Large intestine (tissue), 3 donors: Measurements from ENCODE around the gene CLEC2L. TPM values are rescaled to one million over a fixed set of nuclear protein-coding genes. Genes with fewer than 3 reads are reported as not detected.

Experiments used
- DNase-seq, 2 donors: peaks; one replicate each; pipeline versions ENCODE4 v3.0.0 to v3.0.0-alpha.2; 2013
- H3K27ac ChIP-seq: one replicate; pipeline ENCODE4 v1.5.1; 2013; ENCODE audit warnings: low read length
- H3K27me3 ChIP-seq: 2 replicates; pipeline ENCODE4 v1.6.1; 2013; ENCODE audit warnings: low read length; ENCODE audit not compliant: control insufficient read depth, insufficient read depth
- H3K36me3 ChIP-seq: 2 replicates; pipeline ENCODE4 v1.6.1; 2013; ENCODE audit warnings: low read length; ENCODE audit not compliant: control insufficient read depth, insufficient read depth
- H3K4me1 ChIP-seq: one replicate; pipeline ENCODE4 v1.6.1; 2013; ENCODE audit warnings: low read length; ENCODE audit not compliant: control insufficient read depth, insufficient read depth
- H3K4me3 ChIP-seq: one replicate; pipeline ENCODE4 v1.5.1; 2013; ENCODE audit warnings: low read length
- H3K9me3 ChIP-seq: one replicate; pipeline ENCODE4 v1.6.1; 2013; ENCODE audit warnings: mild to moderate bottlenecking, low read depth, low read length, moderate library complexity; ENCODE audit not compliant: control insufficient read depth
- WGBS: methylation state at CpG from one replicate; pipeline ENCODE4 v1.1.5; 2013; ENCODE audit warnings: low lambda C conversion rate; ENCODE audit not compliant: insufficient coverage; 5-methylcytosine and 5-hydroxymethylcytosine counted together
- polyA plus RNA-seq: library from polyadenylated mRNA; unstranded; fragments of 120-200 nt; gene quantifications from one replicate; pipeline ENCODE4 v1.2.1, GENCODE V29; 2013

Gene CLEC2L
- polyA plus RNA-seq, 1 donor: 1.5 TPM

DNA sequence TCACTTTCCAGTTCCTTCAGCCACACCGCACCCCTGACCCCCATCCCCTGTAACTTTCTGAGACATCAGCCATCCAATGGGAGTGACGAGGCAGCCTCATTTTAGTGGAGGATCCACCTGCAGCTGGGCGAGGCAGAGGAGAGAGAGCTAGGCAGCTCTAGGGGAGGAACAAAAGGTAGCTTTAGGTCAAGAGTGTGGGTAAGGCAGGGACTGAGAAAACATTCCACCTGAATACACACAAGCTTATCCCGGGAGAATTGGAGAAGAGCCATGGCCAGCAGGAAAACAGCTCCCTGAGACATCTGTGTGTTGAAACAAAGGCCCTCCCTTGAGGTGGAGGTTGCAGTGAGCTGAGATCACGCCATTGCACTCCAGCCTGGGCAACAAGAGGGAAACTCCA, 33.4 kb upstream of the CLEC2L start:
- Histone ChIP-seq H3K27ac (no peak overlapping the region), H3K4me1 (no peaks in the 10 kb centered on the region), H3K36me3 (no peaks in the 10 kb centered on the region), H3K4me3 (no peak overlapping the region), H3K9me3 (peaks cover 6% of the 10 kb centered on the region), H3K27me3 (peaks cover 33% of the 10 kb centered on the region)
- DNase-seq: no peak
- WGBS: no CpG with 5 or more reads among the region's 5 CpGs

DNA sequence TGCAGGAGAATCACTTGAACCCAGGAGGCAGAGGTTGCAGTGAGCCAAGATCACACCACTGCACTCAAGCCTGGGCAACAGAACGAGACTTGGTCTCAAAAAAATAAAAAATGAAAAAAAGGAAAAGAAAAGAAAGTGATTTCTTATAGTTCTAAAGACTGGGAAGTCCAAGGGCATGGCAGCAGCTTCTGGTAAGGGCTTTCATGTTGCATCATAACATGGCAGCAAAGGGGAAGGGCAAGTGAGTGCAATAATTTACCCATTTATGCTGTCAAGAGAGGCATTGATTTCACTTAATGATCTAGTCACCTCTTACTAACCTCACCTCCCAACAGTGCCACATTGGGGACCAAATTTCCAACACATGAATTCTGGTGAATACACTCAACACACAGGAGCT, 31.2 kb upstream of the CLEC2L start:
- Histone ChIP-seq H3K4me3 (no peak overlapping the region), H3K27me3 (peaks cover 27% of the 10 kb centered on the region), H3K36me3 (no peaks in the 10 kb centered on the region), H3K4me1 (no peaks in the 10 kb centered on the region), H3K27ac (no peak overlapping the region), H3K9me3 (peaks cover 6% of the 10 kb centered on the region)
- 100% methylated on average over 1 of the region's 1 CpG for WGBS
- DNase-seq: no peak

DNA sequence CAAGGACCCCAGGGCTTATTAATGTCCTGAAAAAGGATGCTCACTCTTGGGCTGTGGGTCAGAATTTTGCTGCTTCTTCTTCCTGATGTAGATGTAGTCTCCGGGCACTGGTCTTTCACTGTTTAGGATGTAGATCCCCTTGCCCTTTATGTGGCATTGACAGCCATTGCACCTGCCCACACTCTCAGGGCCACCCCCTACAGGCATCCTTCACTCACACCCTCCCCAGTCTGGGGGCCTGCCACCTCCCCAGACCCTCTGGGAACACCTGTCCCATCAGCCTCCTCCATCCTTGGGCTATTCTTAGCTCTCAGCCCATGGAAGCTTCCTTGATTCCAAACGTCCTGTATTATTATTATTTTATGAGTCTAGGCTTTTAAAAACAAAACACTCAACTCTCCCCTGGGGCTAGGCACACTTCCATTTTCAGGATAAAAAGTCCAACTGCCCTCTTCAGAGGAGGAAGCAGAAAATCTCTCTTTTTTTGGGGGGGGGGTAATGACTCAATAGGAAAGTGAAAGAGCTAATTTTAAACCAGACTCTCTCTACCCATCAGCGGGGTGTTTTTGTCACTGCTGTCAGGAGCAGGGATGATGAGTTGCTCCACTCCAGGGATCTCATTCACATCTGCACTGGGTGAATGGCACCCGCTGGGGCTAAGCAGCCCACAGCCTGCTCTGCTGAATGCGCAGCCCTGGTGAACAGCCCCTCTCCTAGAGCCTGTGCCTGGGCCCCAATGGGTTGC, 28.5 kb upstream of the CLEC2L start:
- no peak for DNase-seq
- Histone ChIP-seq H3K27me3 (peaks cover 20% of the 10 kb centered on the region), H3K27ac (no peak overlapping the region), H3K4me3 (no peak overlapping the region), H3K4me1 (no peaks in the 10 kb centered on the region), H3K9me3 (peaks cover 6% of the 10 kb centered on the region), H3K36me3 (no peaks in the 10 kb centered on the region)
- WGBS: 33% methylated on average over 1 of the region's 5 CpGs

- WGBS: no CpG with 5 or more reads among the region's 8 CpGs
- Histone ChIP-seq H3K4me3 (no peak overlapping the region), H3K36me3 (no peaks in the 10 kb centered on the region), H3K27me3 (peaks cover 18% of the 10 kb centered on the region), H3K27ac (no peak overlapping the region), H3K4me1 (no peaks in the 10 kb centered on the region), H3K9me3 (peaks cover 6% of the 10 kb centered on the region)
- no peak for DNase-seq
Measured at GRCh38 chr7:139495580-139496125, 27.8 kb upstream of the CLEC2L start.

- 80% methylated on average over 1 of the region's 10 CpGs for WGBS
- peaks cover 6% of the 10 kb centered on the region for H3K9me3 ChIP-seq
- H3K27me3 ChIP-seq: peaks cover 15% of the 10 kb centered on the region
- H3K36me3 ChIP-seq: no peaks in the 10 kb centered on the region
- no peak overlapping the region for H3K4me3 ChIP-seq
- H3K27ac ChIP-seq: no peak overlapping the region
- no peaks in the 10 kb centered on the region for H3K4me1 ChIP-seq
- DNase-seq: no peak
Measured at GRCh38 chr7:139496528-139496927, 27.0 kb upstream of the CLEC2L start.

- DNase-seq: no peak
Measured at GRCh38 chr7:139500770-139501138, 22.7 kb upstream of the CLEC2L start.

DNA sequence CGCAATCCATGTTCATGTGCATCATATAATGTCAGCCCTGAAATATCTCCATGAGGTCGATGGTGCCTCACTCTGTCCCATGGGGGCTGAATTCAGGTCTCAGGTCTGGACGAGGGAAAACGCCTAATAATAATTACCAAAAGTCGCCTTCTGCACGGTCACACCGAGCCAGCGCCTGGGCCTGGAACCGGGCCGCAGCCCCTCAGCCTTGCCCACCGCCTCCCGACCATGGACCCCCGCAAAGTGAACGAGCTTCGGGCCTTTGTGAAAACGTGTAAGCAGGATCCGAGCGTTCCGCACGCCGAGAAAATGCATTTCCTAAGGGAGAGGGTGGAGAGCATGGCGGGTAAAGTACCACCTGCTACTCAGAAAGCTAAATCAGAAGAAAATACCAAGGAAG, 21.3 kb upstream of the CLEC2L start:
- WGBS: 80% methylated on average over 1 of the region's 22 CpGs
- Histone ChIP-seq H3K27ac (no peak overlapping the region), H3K9me3 (no peaks in the 10 kb centered on the region), H3K36me3 (no peaks in the 10 kb centered on the region), H3K4me1 (no peaks in the 10 kb centered on the region), H3K27me3 (peaks cover 12% of the 10 kb centered on the region), H3K4me3 (no peak overlapping the region)
- DNase-seq: no peak

More at GRCh38 chr7:139500770-139501138, 22.7 kb upstream of the CLEC2L start:
- no peaks in the 10 kb centered on the region for H3K4me1 ChIP-seq
- 80% methylated on average over 1 of the region's 7 CpGs for WGBS
- no peak overlapping the region for H3K4me3 ChIP-seq
- H3K9me3 ChIP-seq: no peaks in the 10 kb centered on the region
- H3K27me3 ChIP-seq: peaks cover 12% of the 10 kb centered on the region
- H3K27ac ChIP-seq: no peak overlapping the region
- H3K36me3 ChIP-seq: no peaks in the 10 kb centered on the region

DNA sequence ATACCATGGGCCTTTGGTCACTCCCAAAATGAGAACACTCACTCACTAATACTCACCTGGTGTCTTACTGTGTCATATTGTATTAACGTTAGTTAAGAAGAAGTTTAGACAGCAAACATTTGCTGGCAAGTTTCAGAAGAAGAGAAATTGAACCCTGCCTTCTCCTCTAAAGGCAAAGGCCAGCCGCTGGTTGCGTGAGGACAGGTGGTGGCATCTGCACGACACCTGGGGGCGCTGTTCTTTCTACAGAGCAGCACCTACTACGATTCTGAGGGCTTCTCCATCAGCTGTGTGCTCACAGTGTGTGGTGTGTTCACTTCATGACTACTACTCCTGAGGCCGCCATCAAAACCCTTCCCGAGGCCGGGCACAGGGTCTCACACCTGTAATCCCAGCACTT, 17.9 kb upstream of the CLEC2L start:
- peaks cover 2% of the 10 kb centered on the region for H3K27me3 ChIP-seq
- no peaks in the 10 kb centered on the region for H3K9me3 ChIP-seq
- DNase-seq: no peak
- WGBS: no CpG with 5 or more reads among the region's 9 CpGs
- H3K4me1 ChIP-seq: no peaks in the 10 kb centered on the region
- H3K36me3 ChIP-seq: no peaks in the 10 kb centered on the region
- no peak overlapping the region for H3K4me3 ChIP-seq
- no peak overlapping the region for H3K27ac ChIP-seq

GRCh38 chr7:139509535-139509934, 13.9 kb upstream of the CLEC2L start:
- no peak for DNase-seq
- Histone ChIP-seq H3K9me3 (no peaks in the 10 kb centered on the region), H3K27me3 (no peaks in the 10 kb centered on the region), H3K27ac (no peak overlapping the region), H3K4me1 (no peaks in the 10 kb centered on the region), H3K4me3 (no peak overlapping the region), H3K36me3 (no peaks in the 10 kb centered on the region)
- WGBS: no CpG with 5 or more reads among the region's 2 CpGs

DNA sequence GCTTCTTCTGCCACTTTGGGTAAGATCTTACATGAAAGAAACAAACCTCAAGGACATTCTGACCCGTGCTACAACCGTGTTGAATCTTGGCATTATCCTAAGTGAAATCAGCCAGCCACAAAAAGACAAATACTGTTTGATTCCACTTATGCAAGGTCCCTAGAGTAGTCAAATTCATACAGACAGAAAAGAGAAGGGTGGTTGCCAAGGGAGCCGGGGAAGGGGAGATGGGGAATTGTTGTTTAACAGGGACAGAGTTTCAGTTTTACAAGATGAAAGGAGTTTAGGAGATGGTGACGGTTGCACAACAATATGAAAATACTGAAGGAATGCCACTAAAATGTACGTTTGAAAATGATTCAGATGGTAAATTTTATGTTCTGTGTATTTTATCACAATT, 12.2 kb upstream of the CLEC2L start:
- Histone ChIP-seq H3K27ac (no peak overlapping the region), H3K4me3 (no peak overlapping the region), H3K4me1 (no peaks in the 10 kb centered on the region), H3K36me3 (no peaks in the 10 kb centered on the region), H3K9me3 (no peaks in the 10 kb centered on the region), H3K27me3 (no peaks in the 10 kb centered on the region)
- 60% methylated on average over 2 of the region's 5 CpGs for WGBS
- no peak for DNase-seq

- Histone ChIP-seq H3K36me3 (no peaks in the 10 kb centered on the region), H3K27me3 (peaks cover 7% of the 10 kb centered on the region), H3K27ac (no peak overlapping the region), H3K4me3 (no peak overlapping the region), H3K4me1 (no peaks in the 10 kb centered on the region), H3K9me3 (no peaks in the 10 kb centered on the region)
- DNase-seq: no peak
- no CpG with 5 or more reads among the region's 8 CpGs for WGBS
Measured at GRCh38 chr7:139515266-139515665, 8.2 kb upstream of the CLEC2L start.
